Epithelial cell of proximal tubule (primary cell): ENCODE measurements around the gene NDUFV3. TPM values are rescaled to one million over a fixed set of nuclear protein-coding genes. Genes with fewer than 3 reads are reported as not detected.
A peak's percentile ranks its signal among the peaks of the same experiment; 100 is the strongest.

Experiments
- DNase-seq: peaks from one replicate; pipeline ENCODE4 v3.0.0-alpha.2; 2011; ENCODE audit warnings: low read depth
- H3K4me3 ChIP-seq: 2 replicates; pipeline ENCODE4 v1.5.1; 2011; ENCODE audit warnings: low read depth, mild to moderate bottlenecking, low read length
- total RNA-seq: library from RNA; depleted of rRNA; stranded (reverse); fragments of >200 nt; gene quantifications from 2 replicates; pipeline ENCODE4 v1.2.3, GENCODE V29; 2015
- TF ChIP-seq, protein P1 (sequence below): conservative IDR thresholded peaks from 2 replicates; pipeline ENCODE4 v1.5.1; 2012; ENCODE audit warnings: low read depth, mild to moderate bottlenecking, low read length

NDUFV3 gene
- total RNA-seq, 1 donor from 2014 or later: 27.1 TPM

GRCh38 chr21:42878678-42878992, 14.5 kb upstream of the NDUFV3 start:
- no peak for DNase-seq
- TF ChIP-seq, protein P1, sequence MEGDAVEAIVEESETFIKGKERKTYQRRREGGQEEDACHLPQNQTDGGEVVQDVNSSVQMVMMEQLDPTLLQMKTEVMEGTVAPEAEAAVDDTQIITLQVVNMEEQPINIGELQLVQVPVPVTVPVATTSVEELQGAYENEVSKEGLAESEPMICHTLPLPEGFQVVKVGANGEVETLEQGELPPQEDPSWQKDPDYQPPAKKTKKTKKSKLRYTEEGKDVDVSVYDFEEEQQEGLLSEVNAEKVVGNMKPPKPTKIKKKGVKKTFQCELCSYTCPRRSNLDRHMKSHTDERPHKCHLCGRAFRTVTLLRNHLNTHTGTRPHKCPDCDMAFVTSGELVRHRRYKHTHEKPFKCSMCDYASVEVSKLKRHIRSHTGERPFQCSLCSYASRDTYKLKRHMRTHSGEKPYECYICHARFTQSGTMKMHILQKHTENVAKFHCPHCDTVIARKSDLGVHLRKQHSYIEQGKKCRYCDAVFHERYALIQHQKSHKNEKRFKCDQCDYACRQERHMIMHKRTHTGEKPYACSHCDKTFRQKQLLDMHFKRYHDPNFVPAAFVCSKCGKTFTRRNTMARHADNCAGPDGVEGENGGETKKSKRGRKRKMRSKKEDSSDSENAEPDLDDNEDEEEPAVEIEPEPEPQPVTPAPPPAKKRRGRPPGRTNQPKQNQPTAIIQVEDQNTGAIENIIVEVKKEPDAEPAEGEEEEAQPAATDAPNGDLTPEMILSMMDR: no peak
- H3K4me3 ChIP-seq: peak overlapping the region; percentile 84

GRCh38 chr21:42878993-42879787, 13.9 kb upstream of the NDUFV3 start, which contains the start of gene WDR4:
TSS of gene WDR4 (minus strand) at chr21:42879539. CDS start at chr21:42879495, 44 bp downstream.
- TF ChIP-seq, protein P1: no peak
- peak; percentile 66 for DNase-seq
- peak within 1 kb of the TSS; percentile 84 for H3K4me3 ChIP-seq

- H3K4me3 ChIP-seq: peak overlapping the region; percentile 84
- no peak for DNase-seq
- TF ChIP-seq, protein P1: no peak
Observed at GRCh38 chr21:42880352-42880751, 12.8 kb upstream of the NDUFV3 start.

DNA sequence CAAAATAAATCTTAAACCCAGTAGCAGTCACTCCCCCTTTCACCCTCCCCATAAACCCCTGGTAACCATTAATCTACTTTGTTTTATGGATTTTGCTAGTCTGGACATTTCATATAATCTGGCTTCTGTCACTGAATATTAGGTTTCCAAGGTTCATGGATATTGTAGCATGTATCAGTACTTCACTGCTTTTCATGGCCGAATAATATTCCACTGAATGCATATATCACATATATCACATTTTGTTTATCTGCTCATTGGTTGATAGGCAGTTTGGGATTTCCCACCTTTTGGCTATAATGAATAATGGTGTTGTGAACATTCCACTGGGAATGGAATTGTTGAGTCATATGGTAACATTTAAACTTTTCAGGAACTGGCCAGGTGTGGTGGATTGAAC, 9.2 kb upstream of the NDUFV3 start:
- TF ChIP-seq, protein P1: no peak
- no peak for DNase-seq
- H3K4me3 ChIP-seq: no peak overlapping the region

DNA sequence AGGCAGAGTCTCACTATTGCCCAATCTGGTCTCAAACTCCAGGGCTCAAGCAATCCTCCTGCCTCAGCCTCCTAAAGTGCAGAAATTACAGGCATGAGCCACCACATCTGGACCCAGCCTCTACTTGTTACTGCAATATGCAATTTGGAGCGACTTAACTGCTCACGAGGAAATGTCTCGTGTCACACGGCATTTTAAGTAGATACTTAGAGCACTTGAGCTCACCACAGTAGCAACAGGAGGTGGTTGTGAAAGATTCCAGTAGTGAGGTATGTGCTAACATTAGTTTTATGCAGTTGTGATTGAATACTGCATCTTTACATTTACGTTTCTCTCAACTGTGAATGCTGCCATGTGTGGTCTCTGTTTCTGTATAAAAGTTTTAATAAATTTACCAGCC, 5.8 kb upstream of the NDUFV3 start:
- H3K4me3 ChIP-seq: no peak overlapping the region
- TF ChIP-seq, protein P1: no peak
- DNase-seq: no peak

- H3K4me3 ChIP-seq: peak overlapping the region; percentile 96
- DNase-seq: no peak
- TF ChIP-seq, protein P1: no peak
Observed at GRCh38 chr21:42892582-42892930, 553 bp upstream of the NDUFV3 start.

DNA sequence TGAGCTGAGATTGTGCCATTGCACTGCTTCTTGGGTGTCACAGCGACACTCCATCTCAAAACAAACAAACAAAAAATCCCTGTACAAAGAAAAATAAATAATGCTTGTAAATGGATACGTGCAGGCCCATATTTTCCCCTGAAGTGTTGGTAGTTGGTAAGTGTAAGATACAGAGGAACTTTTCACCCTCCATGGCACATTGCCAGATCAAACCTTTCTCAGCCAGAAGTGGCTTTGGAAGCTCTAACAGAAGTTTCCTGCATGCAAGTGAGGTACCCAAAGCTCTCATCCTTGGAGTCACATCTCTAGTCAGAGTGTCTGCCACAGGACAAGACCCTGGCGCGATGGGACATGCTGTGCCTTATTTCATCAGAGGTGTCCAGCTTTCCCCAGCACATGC, 7.3 kb downstream of the NDUFV3 start:
- TF ChIP-seq, protein P1: no peak
- no peak overlapping the region for H3K4me3 ChIP-seq
- DNase-seq: no peak
